ENCODE results near the gene MAOA.

DNA sequence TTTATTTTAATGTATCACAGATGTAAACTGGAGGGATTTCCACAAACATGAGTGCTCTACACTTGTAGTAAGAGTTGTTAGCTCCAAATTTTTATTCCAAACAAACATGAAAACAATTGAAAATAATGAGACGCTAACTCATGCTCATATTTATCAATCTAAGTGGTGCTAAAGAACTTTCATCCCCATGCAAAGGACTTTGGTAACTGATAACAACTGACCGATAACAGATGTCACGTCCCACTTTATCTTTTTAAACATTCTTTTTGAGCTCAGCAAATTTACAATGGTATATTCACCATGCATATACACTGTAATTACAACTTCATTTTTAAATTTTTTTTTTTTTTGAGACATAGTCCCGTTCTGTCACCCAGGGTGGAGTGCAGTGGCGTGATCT lies 15.6 kb upstream of the MAOA start:
- TF ChIP-seq GATA2 (IDR thresholded peaks at IDR 0.05; ENCODE audit: low read depth, low read length): no peak
- no peak for TF ChIP-seq GATA3 (IDR thresholded peaks at IDR 0.05; ENCODE audit: low read depth, low read length)

Measured in SH-SY5Y (cell line).